ENCODE data around the gene ATRN. TPM values are rescaled to one million over a fixed set of nuclear protein-coding genes. Genes with fewer than 3 reads are reported as not detected.

Gene ATRN
- total RNA-seq, 1 experiment from 2014 or later: 19.9 TPM

DNA sequence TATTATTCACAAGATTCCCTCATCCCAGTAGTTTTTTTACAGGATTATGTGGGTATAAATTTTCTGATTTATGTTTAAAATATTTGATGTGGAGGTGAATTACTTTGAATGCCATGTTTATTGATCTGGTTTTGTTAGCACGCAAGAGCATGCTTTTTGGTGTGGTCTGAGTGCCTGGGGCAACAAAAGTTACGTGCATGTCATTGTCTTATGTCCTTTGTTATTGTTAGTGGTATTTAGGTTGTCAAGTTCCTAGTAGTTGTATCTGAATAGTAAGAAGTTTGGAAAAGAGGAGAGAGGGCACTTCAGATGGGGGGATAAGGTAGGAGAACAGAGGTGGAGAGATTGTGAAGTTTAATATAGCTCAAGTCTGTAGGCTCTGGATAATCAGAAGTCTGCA, 95.0 kb downstream of the ATRN start (continued):
- TF ChIP-seq FOXK1 (CRISPR knock-in tag; IDR thresholded peaks at IDR 0.05) (no peak), JUN (CRISPR knock-in tag; IDR thresholded peaks at IDR 0.05) (no peak), EMX1 (CRISPR knock-in tag; IDR thresholded peaks at IDR 0.05) (no peak)

- TF ChIP-seq TCF7 (CRISPR knock-in tag; IDR thresholded peaks at IDR 0.05; ENCODE audit: low read depth) (no peak), ELF4 (CRISPR knock-in tag; IDR thresholded peaks at IDR 0.05; ENCODE audit: low read depth) (no peak), RELA (CRISPR knock-in tag; IDR thresholded peaks at IDR 0.05; ENCODE audit: borderline replicate concordance) (no peak), CTCF (IDR thresholded peaks at IDR 0.05) (no peak), GTF2I (CRISPR knock-in tag; conservative IDR thresholded peaks at IDR 0.05) (no peak), ESRRA (CRISPR knock-in tag; IDR thresholded peaks at IDR 0.05; ENCODE audit: borderline replicate concordance) (no peak), GRHL2 (CRISPR knock-in tag; IDR thresholded peaks at IDR 0.05; ENCODE audit: insufficient replicate concordance, severe bottlenecking) (no peak), TEAD4 (CRISPR knock-in tag; IDR thresholded peaks at IDR 0.05) (no peak)
- Mint-ChIP-seq H3K4me3 (no peak overlapping the region), H3K36me3 (no peaks in the 10 kb centered on the region), H3K9me3 (no peaks in the 10 kb centered on the region), H3K4me1 (no peaks in the 10 kb centered on the region), H3K27ac (no peak overlapping the region), H3K27me3 (ENCODE audit: low read depth) (no peaks in the 10 kb centered on the region)
- no peak for ATAC-seq
- ChIA-PET CTCF (no interaction called here), POLR2A (no interaction called here)
- no peak for DNase-seq (ENCODE audit: low spot score)
Observed at GRCh38 chr20:3572151-3572550, 101.3 kb downstream of the ATRN start.

GRCh38 chr20:3576363-3576762, 105.5 kb downstream of the ATRN start:
- H3K4me3 Mint-ChIP-seq: no peak overlapping the region
- peaks cover 6% of the 10 kb centered on the region for H3K4me1 Mint-ChIP-seq
- no peaks in the 10 kb centered on the region for H3K27me3 Mint-ChIP-seq (ENCODE audit: low read depth)
- DNase-seq (ENCODE audit: low spot score) (no peak), ATAC-seq (no peak)
- ChIA-PET CTCF (interaction anchor here (1.6 kb wide), 1 partner anchor 84 kb away, joined by 3 read pairs; no protein-coding TSS in a partner anchor), POLR2A (no interaction called here)
- no peaks in the 10 kb centered on the region for H3K36me3 Mint-ChIP-seq
- no peaks in the 10 kb centered on the region for H3K9me3 Mint-ChIP-seq
- H3K27ac Mint-ChIP-seq: no peak overlapping the region
- TF ChIP-seq, protein P1, sequence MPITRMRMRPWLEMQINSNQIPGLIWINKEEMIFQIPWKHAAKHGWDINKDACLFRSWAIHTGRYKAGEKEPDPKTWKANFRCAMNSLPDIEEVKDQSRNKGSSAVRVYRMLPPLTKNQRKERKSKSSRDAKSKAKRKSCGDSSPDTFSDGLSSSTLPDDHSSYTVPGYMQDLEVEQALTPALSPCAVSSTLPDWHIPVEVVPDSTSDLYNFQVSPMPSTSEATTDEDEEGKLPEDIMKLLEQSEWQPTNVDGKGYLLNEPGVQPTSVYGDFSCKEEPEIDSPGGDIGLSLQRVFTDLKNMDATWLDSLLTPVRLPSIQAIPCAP (CRISPR knock-in tag; IDR thresholded peaks at IDR 0.05): no peak
- TF ChIP-seq USF2 (CRISPR knock-in tag; IDR thresholded peaks at IDR 0.05): no peak
- no peak for TF ChIP-seq ETV6 (CRISPR knock-in tag; IDR thresholded peaks at IDR 0.05)
- TF ChIP-seq NFYB (CRISPR knock-in tag; conservative IDR thresholded peaks at IDR 0.05; ENCODE audit: low read depth): no peak
- no peak for TF ChIP-seq CBFB (CRISPR knock-in tag; IDR thresholded peaks at IDR 0.05; ENCODE audit: low read depth)
- TF ChIP-seq NR1H2 (CRISPR knock-in tag; IDR thresholded peaks at IDR 0.05): no peak
- no peak for TF ChIP-seq GTF2I (CRISPR knock-in tag; conservative IDR thresholded peaks at IDR 0.05)
- TF ChIP-seq TCF7 (CRISPR knock-in tag; IDR thresholded peaks at IDR 0.05; ENCODE audit: low read depth): no peak
- TF ChIP-seq E2F4 (CRISPR knock-in tag; IDR thresholded peaks at IDR 0.05; ENCODE audit: borderline replicate concordance, low read depth): no peak
- TF ChIP-seq, protein P2, sequence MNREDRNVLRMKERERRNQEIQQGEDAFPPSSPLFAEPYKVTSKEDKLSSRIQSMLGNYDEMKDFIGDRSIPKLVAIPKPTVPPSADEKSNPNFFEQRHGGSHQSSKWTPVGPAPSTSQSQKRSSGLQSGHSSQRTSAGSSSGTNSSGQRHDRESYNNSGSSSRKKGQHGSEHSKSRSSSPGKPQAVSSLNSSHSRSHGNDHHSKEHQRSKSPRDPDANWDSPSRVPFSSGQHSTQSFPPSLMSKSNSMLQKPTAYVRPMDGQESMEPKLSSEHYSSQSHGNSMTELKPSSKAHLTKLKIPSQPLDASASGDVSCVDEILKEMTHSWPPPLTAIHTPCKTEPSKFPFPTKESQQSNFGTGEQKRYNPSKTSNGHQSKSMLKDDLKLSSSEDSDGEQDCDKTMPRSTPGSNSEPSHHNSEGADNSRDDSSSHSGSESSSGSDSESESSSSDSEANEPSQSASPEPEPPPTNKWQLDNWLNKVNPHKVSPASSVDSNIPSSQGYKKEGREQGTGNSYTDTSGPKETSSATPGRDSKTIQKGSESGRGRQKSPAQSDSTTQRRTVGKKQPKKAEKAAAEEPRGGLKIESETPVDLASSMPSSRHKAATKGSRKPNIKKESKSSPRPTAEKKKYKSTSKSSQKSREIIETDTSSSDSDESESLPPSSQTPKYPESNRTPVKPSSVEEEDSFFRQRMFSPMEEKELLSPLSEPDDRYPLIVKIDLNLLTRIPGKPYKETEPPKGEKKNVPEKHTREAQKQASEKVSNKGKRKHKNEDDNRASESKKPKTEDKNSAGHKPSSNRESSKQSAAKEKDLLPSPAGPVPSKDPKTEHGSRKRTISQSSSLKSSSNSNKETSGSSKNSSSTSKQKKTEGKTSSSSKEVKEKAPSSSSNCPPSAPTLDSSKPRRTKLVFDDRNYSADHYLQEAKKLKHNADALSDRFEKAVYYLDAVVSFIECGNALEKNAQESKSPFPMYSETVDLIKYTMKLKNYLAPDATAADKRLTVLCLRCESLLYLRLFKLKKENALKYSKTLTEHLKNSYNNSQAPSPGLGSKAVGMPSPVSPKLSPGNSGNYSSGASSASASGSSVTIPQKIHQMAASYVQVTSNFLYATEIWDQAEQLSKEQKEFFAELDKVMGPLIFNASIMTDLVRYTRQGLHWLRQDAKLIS (CRISPR knock-in tag; IDR thresholded peaks at IDR 0.05; ENCODE audit: borderline replicate concordance): no peak
- TF ChIP-seq ZNF281 (CRISPR knock-in tag; IDR thresholded peaks at IDR 0.05): no peak
- no peak for TF ChIP-seq RELA (CRISPR knock-in tag; IDR thresholded peaks at IDR 0.05; ENCODE audit: borderline replicate concordance)
- no peak for TF ChIP-seq MLX (CRISPR knock-in tag; IDR thresholded peaks at IDR 0.05)
- no peak for TF ChIP-seq FOXJ3 (CRISPR knock-in tag; IDR thresholded peaks at IDR 0.05; ENCODE audit: borderline replicate concordance)
